ENCODE results near the gene PDE2A. TPM values are rescaled to one million over a fixed set of nuclear protein-coding genes. Genes with fewer than 3 reads are reported as not detected.
A peak's percentile ranks its signal among the peaks of the same experiment; 100 is the strongest.

The PDE2A gene
- total RNA-seq, 4 donors from 2014 or later = 40.2 to 69.6 (median 50.4) TPM

DNA sequence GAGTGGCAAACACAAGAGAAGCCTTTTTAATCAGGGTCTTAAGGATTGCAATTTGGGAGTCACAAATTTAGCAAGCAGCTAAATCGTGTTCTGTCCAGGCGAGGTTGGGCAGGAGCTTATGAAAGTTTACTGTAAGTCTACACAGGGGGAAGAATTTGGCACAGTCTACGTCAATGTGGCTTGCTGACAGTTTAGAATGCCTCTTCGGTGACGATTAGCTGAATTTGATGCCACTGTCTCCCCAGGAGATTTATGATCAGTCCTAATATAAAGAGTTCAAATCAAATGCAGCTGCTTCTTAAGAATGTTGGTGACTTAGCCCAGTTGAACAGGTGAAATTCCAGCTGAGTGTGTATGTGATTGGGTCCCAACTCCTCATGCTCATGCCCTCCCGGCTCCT is 125.8 kb downstream of the PDE2A start:
- 88 to 97% methylated on average over 6 of the region's 6 CpGs for WGBS, 2 donors
- no peak overlapping the region for H3K27ac ChIP-seq
- TF ChIP-seq, protein P1, sequence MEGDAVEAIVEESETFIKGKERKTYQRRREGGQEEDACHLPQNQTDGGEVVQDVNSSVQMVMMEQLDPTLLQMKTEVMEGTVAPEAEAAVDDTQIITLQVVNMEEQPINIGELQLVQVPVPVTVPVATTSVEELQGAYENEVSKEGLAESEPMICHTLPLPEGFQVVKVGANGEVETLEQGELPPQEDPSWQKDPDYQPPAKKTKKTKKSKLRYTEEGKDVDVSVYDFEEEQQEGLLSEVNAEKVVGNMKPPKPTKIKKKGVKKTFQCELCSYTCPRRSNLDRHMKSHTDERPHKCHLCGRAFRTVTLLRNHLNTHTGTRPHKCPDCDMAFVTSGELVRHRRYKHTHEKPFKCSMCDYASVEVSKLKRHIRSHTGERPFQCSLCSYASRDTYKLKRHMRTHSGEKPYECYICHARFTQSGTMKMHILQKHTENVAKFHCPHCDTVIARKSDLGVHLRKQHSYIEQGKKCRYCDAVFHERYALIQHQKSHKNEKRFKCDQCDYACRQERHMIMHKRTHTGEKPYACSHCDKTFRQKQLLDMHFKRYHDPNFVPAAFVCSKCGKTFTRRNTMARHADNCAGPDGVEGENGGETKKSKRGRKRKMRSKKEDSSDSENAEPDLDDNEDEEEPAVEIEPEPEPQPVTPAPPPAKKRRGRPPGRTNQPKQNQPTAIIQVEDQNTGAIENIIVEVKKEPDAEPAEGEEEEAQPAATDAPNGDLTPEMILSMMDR (IDR thresholded peaks at IDR 0.05) = no peak
- no peak for TF ChIP-seq POLR2A (IDR thresholded peaks at IDR 0.05)
- no peaks in the 10 kb centered on the region for H3K27me3 ChIP-seq
- no peaks in the 10 kb centered on the region for H3K9me3 ChIP-seq
- no peak overlapping the region for H3K4me3 ChIP-seq (replicated peaks in 1 of 3)
- H3K4me1 ChIP-seq = no peaks in the 10 kb centered on the region
- no peak for DNase-seq
- intact Hi-C loops (cut with DNase I) = no loop called here
- H3K36me3 ChIP-seq = no peaks in the 10 kb centered on the region

DNA sequence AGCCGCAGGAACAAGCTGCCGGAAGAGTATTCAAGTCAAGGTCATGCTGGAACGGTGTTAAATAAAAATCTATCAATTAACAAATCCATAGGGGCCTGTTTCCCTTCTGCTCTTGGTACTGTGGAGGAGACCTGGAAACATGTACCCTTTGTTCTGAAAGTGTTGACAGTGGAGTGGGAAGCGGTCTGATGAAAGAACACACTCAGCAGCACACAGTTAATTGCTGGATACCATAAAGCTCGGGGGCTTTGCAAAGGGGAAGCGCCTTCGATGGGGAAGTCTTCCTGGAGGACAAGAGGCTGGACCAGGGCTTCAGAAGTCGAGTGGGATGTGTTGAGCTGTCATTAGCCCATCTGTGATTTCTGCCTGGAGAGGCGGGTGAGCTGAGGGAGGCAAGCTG is 127.4 kb downstream of the PDE2A start:
- TF ChIP-seq, protein P1 (IDR thresholded peaks at IDR 0.05) = no peak
- TF ChIP-seq POLR2A (IDR thresholded peaks at IDR 0.05) = no peak
- 60 to 64% methylated on average over 9 of the region's 9 CpGs for WGBS, 2 donors

DNA sequence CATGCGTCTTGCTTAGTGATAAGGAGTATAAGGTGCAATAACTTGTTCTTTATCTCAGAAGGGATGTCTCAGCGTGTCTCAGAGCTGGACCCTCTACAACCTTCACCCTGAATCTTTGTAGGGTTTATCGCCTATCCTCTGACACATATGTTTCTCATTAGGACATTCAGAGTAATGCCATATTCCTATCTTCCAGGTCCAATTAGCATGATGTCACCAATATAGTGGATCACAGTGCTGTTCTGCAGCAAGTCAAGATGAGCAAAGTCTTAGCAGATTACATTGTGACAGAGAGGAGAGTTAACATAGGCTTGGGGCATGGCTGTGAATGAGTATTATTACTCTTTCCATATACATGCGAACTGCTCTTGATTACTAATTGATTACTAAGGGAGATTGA is 129.6 kb downstream of the PDE2A start:
- Histone ChIP-seq H3K4me1 (peaks cover 9 to 12% of the 10 kb centered on the region in 2 donors), H3K4me3 (replicated peaks in 1 of 3) (no peak overlapping the region), H3K27ac (no peak overlapping the region), H3K27me3 (no peaks in the 10 kb centered on the region), H3K36me3 (no peaks in the 10 kb centered on the region), H3K9me3 (no peaks in the 10 kb centered on the region)
- WGBS, 2 donors = 85 to 90% methylated on average over 4 of the region's 4 CpGs
- intact Hi-C loops (cut with DNase I) = no loop called here
- no peak for DNase-seq
- TF ChIP-seq, protein P1 (IDR thresholded peaks at IDR 0.05) = no peak
- TF ChIP-seq POLR2A (IDR thresholded peaks at IDR 0.05) = no peak

More for the DNA sequence above, 127.4 kb downstream of the PDE2A start:
- DNase-seq = no peak
- H3K36me3 ChIP-seq = no peaks in the 10 kb centered on the region
- no peaks in the 10 kb centered on the region for H3K9me3 ChIP-seq
- intact Hi-C loops (cut with DNase I) = no loop called here
- no peak overlapping the region for H3K4me3 ChIP-seq (replicated peaks in 1 of 3)
- no peak overlapping the region for H3K27ac ChIP-seq
- peaks cover 2 to 3% of the 10 kb centered on the region in 2 donors for H3K4me1 ChIP-seq
- H3K27me3 ChIP-seq = no peaks in the 10 kb centered on the region

DNA sequence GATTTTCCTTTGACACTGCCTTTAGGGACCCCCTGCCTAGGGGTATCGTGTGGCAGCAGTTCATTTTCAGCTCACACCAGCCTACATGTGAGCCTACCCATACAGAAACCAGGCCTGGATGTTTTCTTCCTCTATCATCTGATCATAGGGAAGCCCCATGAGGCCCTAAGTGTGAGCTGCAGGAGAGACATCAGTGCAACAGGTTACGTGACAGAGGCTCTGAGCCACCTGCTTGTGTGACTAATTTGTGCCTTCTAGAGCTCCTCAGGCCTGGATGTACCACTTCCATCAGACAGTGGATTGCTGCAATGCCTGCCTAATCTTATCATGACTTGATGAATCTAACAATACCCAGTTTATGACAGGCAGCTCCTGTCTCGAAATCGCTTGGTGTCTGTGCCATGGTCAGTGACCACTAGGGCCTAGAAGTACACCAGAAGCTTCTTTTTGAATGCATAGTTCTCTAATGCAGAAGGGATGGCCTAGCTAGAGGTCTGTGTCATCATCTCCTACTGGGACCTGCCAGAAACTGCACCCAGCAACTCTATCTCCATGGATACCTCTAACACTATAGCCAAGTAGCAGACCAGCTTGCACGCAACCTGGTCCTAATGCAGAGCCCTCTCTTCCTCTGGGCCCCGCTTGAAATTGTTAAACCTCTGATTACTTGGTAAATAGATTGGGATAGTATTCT is 130.2 kb downstream of the PDE2A start:
- DNase-seq = no peak
- H3K4me1 ChIP-seq = peaks cover 9 to 12% of the 10 kb centered on the region in 2 donors
- TF ChIP-seq, protein P1 (IDR thresholded peaks at IDR 0.05) = no peak
- TF ChIP-seq POLR2A (IDR thresholded peaks at IDR 0.05) = no peak
- no peak overlapping the region for H3K27ac ChIP-seq
- H3K36me3 ChIP-seq = no peaks in the 10 kb centered on the region
- no peak overlapping the region for H3K4me3 ChIP-seq (replicated peaks in 1 of 3)
- WGBS, 2 donors = 92 to 96% methylated on average over 6 of the region's 6 CpGs
- intact Hi-C loops (cut with DNase I) = no loop called here
- H3K27me3 ChIP-seq = no peaks in the 10 kb centered on the region
- no peaks in the 10 kb centered on the region for H3K9me3 ChIP-seq

DNA sequence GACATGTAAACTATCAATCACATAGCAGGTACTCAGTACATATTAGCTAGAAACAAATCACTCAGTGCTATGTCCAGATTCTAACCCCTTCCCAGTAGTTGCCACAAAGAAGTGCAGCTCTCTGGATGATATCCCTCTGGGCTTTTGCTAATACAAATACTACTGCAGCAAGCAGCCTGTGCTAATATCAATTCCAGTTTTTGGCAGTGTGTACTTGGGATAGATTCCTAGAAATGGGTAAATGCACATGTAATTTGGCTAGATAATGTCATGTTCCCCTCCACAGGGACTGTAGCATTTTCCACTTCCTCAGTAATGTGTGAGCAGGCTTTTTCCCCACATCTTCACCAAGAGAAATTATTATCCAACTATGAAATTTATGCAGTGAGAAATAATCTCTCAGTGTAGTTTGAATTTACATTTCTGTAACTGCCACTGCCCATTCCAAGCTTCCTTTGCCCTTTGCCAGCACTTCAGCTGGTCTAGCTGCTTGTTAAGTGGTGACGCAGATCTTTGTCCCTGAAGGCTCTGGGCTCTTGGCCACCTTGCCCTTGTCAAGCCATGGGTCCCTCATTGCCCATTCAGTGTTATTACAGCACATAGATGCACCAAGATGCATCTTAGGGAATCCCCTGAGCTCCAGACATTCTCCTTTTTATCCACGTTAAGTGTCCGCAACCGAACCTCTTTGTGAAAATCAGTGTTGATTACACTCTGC is 132.8 kb downstream of the PDE2A start:
- H3K27me3 ChIP-seq = no peaks in the 10 kb centered on the region
- peaks cover 9 to 12% of the 10 kb centered on the region in 2 donors for H3K4me1 ChIP-seq
- peak; percentile 79 to 86 for DNase-seq
- H3K9me3 ChIP-seq = no peaks in the 10 kb centered on the region
- WGBS, 2 donors = 46 to 51% methylated on average over 4 of the region's 4 CpGs
- H3K27ac ChIP-seq = peak overlapping the region in 2 of 3 donors; percentile 52 to 53
- TF ChIP-seq, protein P1 (IDR thresholded peaks at IDR 0.05) = no peak
- TF ChIP-seq POLR2A (IDR thresholded peaks at IDR 0.05) = no peak
- intact Hi-C loops (cut with DNase I) = no loop called here
- no peak overlapping the region for H3K4me3 ChIP-seq (replicated peaks in 1 of 3)
- H3K36me3 ChIP-seq = no peaks in the 10 kb centered on the region
